T1000 (cell line): ENCODE data around the gene RNU6-1.

Source experiments
- DNase-seq: peaks from one replicate; lab custom pipeline; 2025; ENCODE audit warnings: mixed read lengths; lab: John Stamatoyannopoulos, UW

The RNU6-1 gene

DNA sequence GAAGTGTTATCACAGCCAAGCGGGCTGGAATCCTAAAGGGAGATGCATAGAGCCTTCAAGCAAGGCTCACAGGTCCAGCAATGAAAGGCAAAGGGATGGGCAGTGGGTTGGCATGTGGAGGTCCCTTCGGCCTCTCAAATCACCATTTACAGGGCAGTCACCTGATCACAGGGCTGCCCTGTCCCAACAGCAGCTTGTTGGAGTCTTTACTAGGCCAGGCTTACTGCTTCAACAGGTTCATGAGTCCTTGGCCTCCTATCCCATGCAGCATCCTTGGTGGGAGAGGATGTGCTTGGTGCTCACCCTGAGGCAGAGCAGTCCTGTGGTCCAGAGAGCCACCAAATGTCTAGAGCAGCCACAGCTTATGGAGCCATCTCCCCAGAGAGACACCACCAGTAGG, 38.7 kb downstream of the RNU6-1 start:
- DNase-seq = no peak

GRCh38 chr15:67799801-67800205, 40.0 kb downstream of the RNU6-1 start:
- no peak for DNase-seq

DNA sequence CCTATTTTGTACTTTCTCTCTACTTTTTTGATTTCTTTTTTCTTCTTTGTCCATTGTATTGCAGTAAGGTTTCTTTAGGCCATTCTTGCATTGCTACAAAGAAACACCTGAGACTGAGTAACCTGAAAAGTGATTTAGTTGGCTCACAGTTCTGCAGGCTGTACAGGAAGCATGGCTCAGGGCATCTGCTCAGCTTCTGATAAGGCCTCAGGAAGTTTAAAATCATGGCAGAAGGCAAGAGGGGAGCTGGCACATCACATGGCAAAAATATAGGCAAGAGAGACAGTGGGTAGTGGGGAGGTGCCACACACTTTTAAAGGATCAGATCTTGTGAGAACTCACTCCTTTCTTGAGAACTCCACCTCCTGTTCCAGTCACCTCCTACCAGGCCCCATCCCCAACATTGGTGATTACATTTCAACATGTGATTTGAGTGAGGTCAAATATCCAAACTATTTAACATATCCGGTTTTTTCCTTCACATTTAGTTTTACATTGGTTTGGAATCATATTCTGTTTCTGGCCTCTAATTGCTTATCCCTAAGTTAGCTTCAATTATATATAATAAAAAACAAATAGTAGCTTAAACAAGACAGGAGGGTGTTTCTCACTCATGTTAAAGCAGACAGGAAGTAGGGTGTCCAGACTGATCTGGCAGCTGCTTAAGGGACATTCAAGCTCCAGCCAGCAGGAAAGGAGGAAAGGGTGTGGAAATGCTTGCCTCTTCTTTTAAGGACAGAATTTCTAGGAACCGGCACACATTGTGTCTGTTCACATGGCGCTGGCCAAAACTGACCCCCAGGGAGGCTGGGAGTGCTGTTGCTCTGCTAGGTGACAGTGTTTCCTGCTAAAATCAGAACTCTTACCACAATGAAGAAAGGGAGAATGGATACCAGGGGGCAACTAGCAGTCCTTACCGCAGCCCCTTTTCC, 43.4 kb downstream of the RNU6-1 start:
- no peak for DNase-seq

GRCh38 chr15:67794832-67795574, 44.8 kb downstream of the RNU6-1 start:
- no peak for DNase-seq

DNA sequence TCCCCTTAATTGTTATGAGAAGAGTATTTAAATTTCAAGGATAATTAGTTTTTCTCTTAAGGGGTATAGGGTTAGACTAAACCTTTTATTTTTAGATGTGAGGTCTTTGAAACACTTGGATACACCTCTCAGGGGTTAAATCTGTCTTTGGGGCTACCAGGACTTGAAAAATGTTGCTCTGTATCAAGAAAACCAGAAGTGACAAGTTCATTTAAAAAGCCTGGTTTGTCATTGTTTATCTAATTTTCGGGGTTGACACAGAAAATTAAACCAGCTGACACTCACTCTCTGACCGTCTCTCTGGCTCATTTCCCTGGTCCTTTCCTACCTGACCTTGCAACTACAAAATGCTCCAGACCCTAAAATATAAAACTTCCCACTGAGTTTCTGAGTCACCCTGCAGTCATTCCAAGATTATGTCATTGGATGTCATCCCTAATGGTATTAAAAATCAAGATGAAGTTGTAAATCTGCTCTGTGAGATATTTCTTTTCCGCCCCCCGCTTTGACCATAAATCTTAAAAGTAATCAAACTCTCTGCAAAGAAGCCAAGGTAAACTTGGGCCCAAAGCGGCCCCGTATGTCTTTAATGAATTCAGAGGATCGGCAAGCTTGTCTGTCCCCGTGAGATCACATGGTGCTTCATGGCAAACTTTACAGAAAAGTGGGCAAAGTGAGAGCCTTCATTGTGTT, 47.4 kb downstream of the RNU6-1 start:
- DNase-seq = no peak

GRCh38 chr15:67790610-67791319, 49.1 kb downstream of the RNU6-1 start:
- DNase-seq = no peak
